ENCODE results near the gene KLF7. TPM values are rescaled to one million over a fixed set of nuclear protein-coding genes. Genes with fewer than 3 reads are reported as not detected.

KLF7 gene
- total and polyA plus RNA-seq, 7 donors = 1.1 to 13.5 (median 5.4) TPM

DNA sequence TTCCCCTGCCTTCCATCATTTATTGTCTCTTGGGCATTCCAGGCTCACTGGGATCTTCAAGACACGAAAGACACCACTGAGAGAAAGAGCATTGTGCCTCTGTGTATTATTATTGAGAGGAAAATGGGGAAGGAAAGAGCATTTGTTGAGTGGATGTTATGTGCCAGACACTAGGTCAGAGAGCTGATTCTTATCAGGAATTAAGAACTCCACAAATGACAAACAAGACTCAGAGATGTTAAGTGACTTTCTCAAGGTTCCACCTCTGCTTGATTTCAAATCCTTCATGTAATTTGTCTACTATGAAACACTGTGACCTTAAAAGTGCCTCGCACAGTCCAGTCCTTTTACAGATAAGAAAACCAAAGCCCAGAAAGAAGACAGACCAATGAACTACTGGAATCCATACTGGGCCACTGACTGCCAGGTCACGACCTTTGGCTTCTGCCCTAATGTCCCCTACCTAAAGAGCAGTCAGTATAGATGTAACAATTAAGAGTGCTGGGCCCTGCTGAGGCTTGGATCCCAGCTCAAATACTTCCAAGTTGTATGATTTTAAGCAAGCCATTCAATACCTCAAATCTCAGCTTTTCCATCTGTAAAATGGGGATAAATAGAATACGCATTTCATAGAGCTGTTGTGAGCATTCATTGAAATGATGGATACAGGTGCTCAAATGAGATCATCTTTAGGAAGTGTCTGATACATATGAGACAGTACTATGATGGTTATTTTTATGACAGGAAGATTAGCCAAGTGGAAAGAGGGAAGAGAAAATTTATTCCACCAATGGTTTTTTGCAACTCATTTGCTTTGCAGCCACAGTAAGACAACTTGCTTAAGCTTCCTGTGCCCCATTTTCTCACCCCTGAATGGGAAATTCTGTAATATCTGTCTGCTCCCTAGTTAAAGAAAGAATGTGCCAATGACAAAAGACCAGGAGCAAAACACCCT, 10.9 kb downstream of the KLF7 start:
- TF ChIP-seq, protein P1, sequence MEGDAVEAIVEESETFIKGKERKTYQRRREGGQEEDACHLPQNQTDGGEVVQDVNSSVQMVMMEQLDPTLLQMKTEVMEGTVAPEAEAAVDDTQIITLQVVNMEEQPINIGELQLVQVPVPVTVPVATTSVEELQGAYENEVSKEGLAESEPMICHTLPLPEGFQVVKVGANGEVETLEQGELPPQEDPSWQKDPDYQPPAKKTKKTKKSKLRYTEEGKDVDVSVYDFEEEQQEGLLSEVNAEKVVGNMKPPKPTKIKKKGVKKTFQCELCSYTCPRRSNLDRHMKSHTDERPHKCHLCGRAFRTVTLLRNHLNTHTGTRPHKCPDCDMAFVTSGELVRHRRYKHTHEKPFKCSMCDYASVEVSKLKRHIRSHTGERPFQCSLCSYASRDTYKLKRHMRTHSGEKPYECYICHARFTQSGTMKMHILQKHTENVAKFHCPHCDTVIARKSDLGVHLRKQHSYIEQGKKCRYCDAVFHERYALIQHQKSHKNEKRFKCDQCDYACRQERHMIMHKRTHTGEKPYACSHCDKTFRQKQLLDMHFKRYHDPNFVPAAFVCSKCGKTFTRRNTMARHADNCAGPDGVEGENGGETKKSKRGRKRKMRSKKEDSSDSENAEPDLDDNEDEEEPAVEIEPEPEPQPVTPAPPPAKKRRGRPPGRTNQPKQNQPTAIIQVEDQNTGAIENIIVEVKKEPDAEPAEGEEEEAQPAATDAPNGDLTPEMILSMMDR (IDR thresholded peaks at IDR 0.05) = no peak
- no peaks in the 10 kb centered on the region for H3K36me3 ChIP-seq (ENCODE audit: insufficient read depth in 1 of 2, low read depth in 1 of 2)
- no peaks in the 10 kb centered on the region for H3K27me3 ChIP-seq (ENCODE audit: insufficient read depth in 3 of 3, low read length in 2 of 3)
- 79 to 89% (median 85%) methylated on average over 4 of the region's 4 CpGs for WGBS, 3 donors
- H3K9me3 ChIP-seq = no peaks in the 10 kb centered on the region
- H3K27ac ChIP-seq = no peak overlapping the region
- no peak for ATAC-seq
- intact Hi-C loops (cut with DNase I) = loop anchor here in 1 of 2 donors (10.0 kb wide), 1 partner anchor 60 kb away; no protein-coding TSS in a partner anchor
- no peak overlapping the region for H3K4me3 ChIP-seq
- no peak for DNase-seq
- peaks cover 43% of the 10 kb centered on the region for H3K4me1 ChIP-seq

DNA sequence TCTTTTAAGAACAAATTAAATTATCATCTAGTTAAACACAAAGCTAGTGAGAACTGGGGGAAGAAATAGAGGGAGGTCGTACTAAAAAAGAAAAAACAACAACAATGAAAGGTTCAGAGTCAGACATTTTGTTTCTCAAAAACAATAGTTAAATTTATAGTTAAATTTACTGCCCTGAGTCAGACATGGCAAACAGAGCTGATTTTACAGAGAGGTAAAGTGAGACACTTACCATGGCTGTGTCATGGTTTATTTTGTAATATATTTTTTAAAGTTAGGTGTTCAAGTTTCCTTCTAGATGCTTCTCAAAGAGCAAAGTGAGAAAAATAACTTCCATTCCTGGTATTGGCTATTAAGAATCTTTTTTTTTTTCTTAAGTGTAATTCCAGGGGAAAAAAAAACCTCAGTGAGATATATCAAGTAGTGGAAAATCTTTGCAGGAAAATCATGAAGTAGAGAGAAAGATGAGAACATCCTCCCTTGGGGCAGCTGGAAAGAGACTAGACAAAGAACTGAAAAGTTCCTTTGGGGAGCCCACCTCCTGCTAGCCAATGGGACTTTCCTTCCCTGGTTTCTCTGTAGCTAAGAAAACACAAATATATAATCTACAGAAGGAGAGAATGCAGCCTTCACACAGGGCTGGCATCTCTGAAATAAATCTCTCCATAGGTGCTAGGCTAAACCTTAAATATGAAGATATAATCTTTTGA, 12.3 kb downstream of the KLF7 start:
- no peak for ATAC-seq
- Histone ChIP-seq H3K9me3 (no peaks in the 10 kb centered on the region), H3K4me1 (peaks cover 43% of the 10 kb centered on the region), H3K4me3 (no peak overlapping the region), H3K27ac (no peak overlapping the region), H3K36me3 (ENCODE audit: insufficient read depth in 1 of 2, low read depth in 1 of 2) (no peaks in the 10 kb centered on the region), H3K27me3 (ENCODE audit: insufficient read depth in 3 of 3, low read length in 2 of 3) (no peaks in the 10 kb centered on the region)
- intact Hi-C loops (cut with DNase I) = loop anchor here in 1 of 2 donors (10.0 kb wide), 1 partner anchor 59 kb away; no protein-coding TSS in a partner anchor
- WGBS, 3 donors = 65 to 73% (median 66%) methylated on average over 1 of the region's 1 CpG
- no peak for DNase-seq
- TF ChIP-seq, protein P1 (IDR thresholded peaks at IDR 0.05) = no peak

DNA sequence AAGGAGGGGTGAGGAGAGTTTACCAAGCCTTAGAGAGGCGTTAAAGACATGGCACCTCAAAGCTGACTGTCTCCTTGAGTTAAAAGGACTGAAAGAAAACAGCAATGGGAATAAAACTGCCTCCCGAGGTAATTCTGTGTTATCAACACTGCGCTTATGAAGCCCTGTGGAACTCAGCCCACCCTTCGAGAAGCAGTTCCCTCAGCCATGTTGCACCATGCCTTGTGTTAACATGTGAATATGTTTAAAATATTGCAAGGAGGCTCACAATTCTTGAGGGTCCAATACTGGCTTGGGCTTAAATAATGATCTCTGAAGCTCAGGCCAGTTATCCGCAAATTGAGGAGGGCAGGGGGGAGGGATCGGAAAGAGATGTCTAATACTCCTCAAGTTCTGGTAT, 14.7 kb downstream of the KLF7 start:
- WGBS, 3 donors = 78 to 84% (median 78%) methylated on average over 6 of the region's 6 CpGs
- Histone ChIP-seq H3K36me3 (ENCODE audit: insufficient read depth in 1 of 2, low read depth in 1 of 2) (no peaks in the 10 kb centered on the region), H3K4me1 (peaks cover 56% of the 10 kb centered on the region), H3K4me3 (no peak overlapping the region), H3K27ac (no peak overlapping the region), H3K9me3 (no peaks in the 10 kb centered on the region), H3K27me3 (ENCODE audit: insufficient read depth in 3 of 3, low read length in 2 of 3) (no peaks in the 10 kb centered on the region)
- TF ChIP-seq, protein P1 (IDR thresholded peaks at IDR 0.05) = no peak
- DNase-seq = no peak
- no peak for ATAC-seq
- intact Hi-C loops (cut with DNase I) = loop anchor here in 1 of 2 donors (10.0 kb wide), 1 partner anchor 56 kb away; no protein-coding TSS in a partner anchor

DNA sequence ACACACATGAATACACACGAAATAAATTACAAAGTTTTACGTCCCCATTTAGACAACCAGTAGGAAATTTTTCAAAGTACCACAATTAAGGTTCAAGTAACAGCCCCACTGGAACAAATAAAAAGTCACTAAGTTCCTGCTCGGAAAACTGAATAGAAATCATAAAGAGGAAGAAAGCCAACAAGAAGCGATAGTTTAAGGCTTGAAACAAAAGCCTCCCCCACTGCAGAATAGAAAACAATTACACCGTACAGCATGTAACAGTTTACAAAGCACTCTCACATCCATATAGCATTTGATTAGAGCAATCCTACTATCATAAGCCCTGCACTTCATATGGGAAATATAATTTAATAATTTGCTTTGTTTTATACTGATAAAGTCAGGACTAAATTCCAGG, 15.5 kb downstream of the KLF7 start:
- no peaks in the 10 kb centered on the region for H3K36me3 ChIP-seq (ENCODE audit: insufficient read depth in 1 of 2, low read depth in 1 of 2)
- TF ChIP-seq, protein P1 (IDR thresholded peaks at IDR 0.05) = no peak
- H3K27ac ChIP-seq = no peak overlapping the region
- intact Hi-C loops (cut with DNase I) = loop anchor here in 1 of 2 donors (10.0 kb wide), 1 partner anchor 55 kb away; no protein-coding TSS in a partner anchor
- WGBS, 3 donors = 66 to 70% (median 67%) methylated on average over 5 of the region's 5 CpGs
- peaks cover 50% of the 10 kb centered on the region for H3K4me1 ChIP-seq
- H3K4me3 ChIP-seq = no peak overlapping the region
- no peaks in the 10 kb centered on the region for H3K27me3 ChIP-seq (ENCODE audit: insufficient read depth in 3 of 3, low read length in 2 of 3)
- no peak for DNase-seq
- no peaks in the 10 kb centered on the region for H3K9me3 ChIP-seq
- no peak for ATAC-seq

Data from psoas muscle (tissue), 8 donors.